GM12892 (cell line): Measurements from ENCODE around the gene PLAC1.

ENCODE experiments used
- POLR2A ChIP-seq: IDR thresholded peaks from 2 replicates; pipeline ENCODE4 v1.6.1; 2011; ENCODE audit warnings: low read depth, low read length, control low read depth
- TAF1 ChIP-seq: IDR thresholded peaks from 2 replicates; pipeline ENCODE4 v1.6.1; 2011; ENCODE audit warnings: low read depth, mild to moderate bottlenecking, control low read depth, low read length, borderline replicate concordance

DNA sequence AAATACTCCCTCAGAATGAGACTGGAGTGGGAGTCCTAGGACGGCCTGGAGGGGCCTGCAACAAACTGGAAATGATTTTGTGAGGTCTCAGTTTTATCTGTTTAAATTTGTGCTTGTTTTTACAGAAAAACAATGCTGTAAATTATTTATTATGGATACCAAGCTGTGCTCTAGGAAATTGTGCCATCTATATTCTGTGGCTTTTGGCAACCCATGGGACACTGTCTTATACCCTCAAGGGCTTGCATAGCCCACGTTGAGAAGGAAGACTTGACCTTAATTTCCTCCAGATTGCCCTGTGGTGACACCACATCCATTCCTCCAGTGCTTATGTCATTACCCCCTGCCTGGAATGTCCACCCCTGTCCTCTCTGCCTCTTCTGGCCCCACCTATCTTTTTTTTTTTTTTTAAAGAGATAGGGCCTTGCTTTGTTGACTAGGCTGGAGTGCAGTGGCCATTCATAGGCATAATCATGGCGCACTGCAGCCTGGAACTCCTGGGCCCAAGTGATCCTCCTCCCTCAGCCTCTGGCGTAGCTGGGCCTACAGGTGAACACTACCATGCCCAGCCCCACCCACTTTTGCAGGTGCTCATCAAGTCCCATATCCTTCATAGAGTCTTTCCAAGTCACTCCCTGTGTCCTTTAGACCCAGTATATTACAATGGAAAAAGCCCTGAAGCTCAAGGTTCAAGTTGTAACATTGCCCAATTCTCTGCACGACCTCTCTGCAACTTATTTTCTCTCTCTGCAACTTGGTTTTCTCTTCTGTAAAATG is 120.9 kb downstream of the PLAC1 start:
- TF ChIP-seq POLR2A = no peak
- no peak for TF ChIP-seq TAF1
